Measurements from ENCODE around the gene GPC6. TPM values are rescaled to one million over a fixed set of nuclear protein-coding genes. Genes with fewer than 3 reads are reported as not detected.

Gene GPC6
- total and polyA plus RNA-seq, 2 donors (not counting 3 experiments of a cell fraction or from before 2014, with no cell fraction given): 0.01 TPM; not detected in 1

DNA sequence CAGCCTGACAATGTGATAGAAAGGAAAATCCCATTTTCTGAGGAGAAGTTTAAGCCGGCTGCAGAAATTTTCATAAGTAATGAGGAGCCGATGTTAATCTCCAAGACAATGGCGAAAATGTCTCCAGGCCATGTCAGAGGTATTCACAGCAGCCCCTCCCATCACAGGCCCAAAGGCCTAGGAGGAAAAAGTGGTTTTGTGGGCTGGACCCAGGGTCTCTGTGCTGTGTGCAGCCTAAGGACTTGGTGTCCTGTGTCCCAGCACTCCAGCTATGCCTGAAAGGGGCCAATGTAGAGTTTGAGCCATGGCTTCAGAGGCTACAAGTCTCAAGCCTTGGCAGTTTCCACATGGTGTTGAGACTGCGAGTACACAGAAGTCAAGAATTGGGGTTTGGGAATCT, 32.9 kb upstream of the GPC6 start:
- FAIRE-seq (no peak), DNase-seq (ENCODE audit: low read depth, low spot score) (no peak)
- H3K27me3 ChIP-seq (ENCODE audit: control insufficient read depth in 2 of 2, insufficient read depth in 2 of 2, low read length in 2 of 2): no peaks in the 10 kb centered on the region
- no peak overlapping the region for H3K4me2 ChIP-seq (ENCODE audit: insufficient read depth, low read length)
- H3K79me2 ChIP-seq (ENCODE audit: control insufficient read depth, insufficient read depth, low read length): no peaks in the 10 kb centered on the region
- ChIA-PET POLR2A (no interaction called here), CTCF (no interaction called here)
- no peak overlapping the region for H3K9ac ChIP-seq (replicated peaks; ENCODE audit: extremely low read depth, insufficient read depth, low read length)
- intact Hi-C loops (cut with micrococcal nuclease): no loop called here
- H3K9me1 ChIP-seq (replicated peaks; ENCODE audit: control insufficient read depth, extremely low read depth, insufficient read depth, low read length): no peaks in the 10 kb centered on the region
- H2AFZ ChIP-seq (ENCODE audit: low read depth, low read length): no peak overlapping the region
- no peaks in the 10 kb centered on the region for H4K20me1 ChIP-seq (replicated peaks; ENCODE audit: control insufficient read depth, extremely low read depth, insufficient read depth, low read length)
- no peak overlapping the region for H3K4me3 ChIP-seq (replicated peaks in 1 of 3; ENCODE audit: insufficient read depth in 1 of 3, low read depth in 1 of 3, low read length in 3 of 3)
- no TSS peak for BruUV-seq (replicated peaks)
- no peaks in the 10 kb centered on the region for H3K9me3 ChIP-seq (replicated peaks; ENCODE audit: control insufficient read depth, insufficient read depth, low read length)
- TF ChIP-seq POLR2A (IDR thresholded peaks at IDR 0.05; ENCODE audit: low read depth, low read length): no peak
- TF ChIP-seq, protein P1, sequence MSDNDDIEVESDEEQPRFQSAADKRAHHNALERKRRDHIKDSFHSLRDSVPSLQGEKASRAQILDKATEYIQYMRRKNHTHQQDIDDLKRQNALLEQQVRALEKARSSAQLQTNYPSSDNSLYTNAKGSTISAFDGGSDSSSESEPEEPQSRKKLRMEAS (IDR thresholded peaks at IDR 0.05; ENCODE audit: insufficient read depth, insufficient read length): no peak
- no peak for TF ChIP-seq GATA2 (IDR thresholded peaks at IDR 0.05; ENCODE audit: insufficient read depth, insufficient read length, low read depth, low read length)
- TF ChIP-seq POLR2AphosphoS5 (IDR thresholded peaks at IDR 0.05; ENCODE audit: insufficient read depth, low read depth, low read length): no peak
- no peak for TF ChIP-seq JUN (IDR thresholded peaks at IDR 0.05; ENCODE audit: borderline replicate concordance, insufficient read depth, insufficient read length, low read depth)
- TF ChIP-seq FOS (IDR thresholded peaks at IDR 0.05; ENCODE audit: borderline replicate concordance, insufficient read depth, low read length): no peak
- TF ChIP-seq EZH2 (IDR thresholded peaks at IDR 0.05; ENCODE audit: borderline replicate concordance, low read depth, low read length, severe bottlenecking): no peak
- TF ChIP-seq MYC (IDR thresholded peaks at IDR 0.05; ENCODE audit: low read depth, low read length): no peak
- TF ChIP-seq, protein P2, sequence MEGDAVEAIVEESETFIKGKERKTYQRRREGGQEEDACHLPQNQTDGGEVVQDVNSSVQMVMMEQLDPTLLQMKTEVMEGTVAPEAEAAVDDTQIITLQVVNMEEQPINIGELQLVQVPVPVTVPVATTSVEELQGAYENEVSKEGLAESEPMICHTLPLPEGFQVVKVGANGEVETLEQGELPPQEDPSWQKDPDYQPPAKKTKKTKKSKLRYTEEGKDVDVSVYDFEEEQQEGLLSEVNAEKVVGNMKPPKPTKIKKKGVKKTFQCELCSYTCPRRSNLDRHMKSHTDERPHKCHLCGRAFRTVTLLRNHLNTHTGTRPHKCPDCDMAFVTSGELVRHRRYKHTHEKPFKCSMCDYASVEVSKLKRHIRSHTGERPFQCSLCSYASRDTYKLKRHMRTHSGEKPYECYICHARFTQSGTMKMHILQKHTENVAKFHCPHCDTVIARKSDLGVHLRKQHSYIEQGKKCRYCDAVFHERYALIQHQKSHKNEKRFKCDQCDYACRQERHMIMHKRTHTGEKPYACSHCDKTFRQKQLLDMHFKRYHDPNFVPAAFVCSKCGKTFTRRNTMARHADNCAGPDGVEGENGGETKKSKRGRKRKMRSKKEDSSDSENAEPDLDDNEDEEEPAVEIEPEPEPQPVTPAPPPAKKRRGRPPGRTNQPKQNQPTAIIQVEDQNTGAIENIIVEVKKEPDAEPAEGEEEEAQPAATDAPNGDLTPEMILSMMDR (IDR thresholded peaks at IDR 0.05; ENCODE audit: extremely low read depth in 1 of 2, insufficient read depth in 1 of 2, low read depth in 1 of 2, low read length in 2 of 2): no peak
- dilution Hi-C loops (cut with MboI; ENCODE audit: extremely low pct_ligation_motif_present, low sequenced_read_pairs): no loop called here
- H3K27ac ChIP-seq (ENCODE audit: insufficient read depth, low read depth, low read length): no peak overlapping the region
- no peaks in the 10 kb centered on the region for H3K36me3 ChIP-seq (ENCODE audit: control insufficient read depth in 2 of 2, extremely low read depth in 1 of 2, insufficient read depth in 2 of 2, low read length in 2 of 2)
- H3K4me1 ChIP-seq (ENCODE audit: control insufficient read depth, extremely low read depth, insufficient read depth, low read length): no peaks in the 10 kb centered on the region

Data from endothelial cell of umbilical vein (primary cell).